Erythroblast (primary cell): Measurements from ENCODE around the gene PHOX2A.

Experiments
- GATA1 ChIP-seq: IDR thresholded peaks from 2 replicates; pipeline ENCODE4 v1.6.1; 2011; ENCODE audit warnings: low read depth, mild to moderate bottlenecking, control low read depth, low read length, moderate library complexity
- POLR2A ChIP-seq: IDR thresholded peaks from 2 replicates; pipeline ENCODE4 v1.6.1; 2011; ENCODE audit warnings: mild to moderate bottlenecking, low read length

GRCh38 chr11:72280037-72280436 is 36.1 kb upstream of the PHOX2A start:
- TF ChIP-seq POLR2A = no peak
- no peak for TF ChIP-seq GATA1
